Inflammatory macrophage treated with lipopolysaccharide for 4 hours (primary cell): ENCODE results near the gene KCNG2.
A peak's percentile ranks its signal among the peaks of the same experiment; 100 is the strongest.

Experiments
- DNase-seq: peaks from one replicate; pipeline ENCODE4 v3.0.0-alpha.2; 2020

Gene KCNG2

GRCh38 chr18:79800371-79801180, 2.8 kb downstream of the KCNG2 start:
- no peak for DNase-seq

GRCh38 chr18:79801217-79801616, 3.5 kb downstream of the KCNG2 start:
- no peak for DNase-seq

- DNase-seq, result no peak
These were observed 3.9 kb downstream of the KCNG2 start for GRCh38 chr18:79801641-79802040.

- DNase-seq, result no peak
These were observed 4.6 kb downstream of the KCNG2 start for GRCh38 chr18:79802298-79802697.

GRCh38 chr18:79803611-79804051, 5.9 kb downstream of the KCNG2 start:
- no peak for DNase-seq

GRCh38 chr18:79804130-79804787, 6.5 kb downstream of the KCNG2 start:
- no peak for DNase-seq

GRCh38 chr18:79805211-79805887, 7.6 kb downstream of the KCNG2 start:
- DNase-seq, result no peak

DNA sequence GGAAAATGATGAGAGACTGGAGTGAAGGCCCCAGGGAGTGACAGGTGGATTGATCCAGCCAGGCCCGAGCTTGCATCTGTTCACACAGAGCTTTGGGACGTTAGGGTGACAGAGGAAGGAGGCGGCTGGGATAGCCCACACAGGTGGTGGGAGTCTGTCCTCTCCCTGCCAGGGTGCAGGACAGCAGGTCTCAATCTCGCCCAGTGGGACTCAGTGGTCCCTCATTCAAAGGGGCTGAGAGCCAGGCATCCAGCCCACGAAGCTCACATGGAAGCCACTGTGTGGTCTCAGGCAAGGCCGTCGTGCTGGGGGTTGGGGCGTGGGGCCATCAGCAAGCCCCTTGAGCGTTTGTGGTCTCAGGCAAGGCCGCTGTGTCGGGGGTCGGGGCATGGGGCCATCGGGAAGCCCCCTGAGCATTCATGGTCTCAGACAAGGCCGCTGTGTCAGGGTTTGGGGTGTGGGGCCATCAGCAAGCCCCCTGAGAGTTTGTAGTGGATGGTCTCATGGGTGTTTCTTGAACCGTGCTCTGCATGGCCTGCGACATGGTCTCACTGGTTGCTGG, 8.3 kb downstream of the KCNG2 start:
- DNase-seq, result no peak

- no peak for DNase-seq
These were observed 9.5 kb downstream of the KCNG2 start for GRCh38 chr18:79806976-79807841.

GRCh38 chr18:79809482-79810192, 11.9 kb downstream of the KCNG2 start:
- no peak for DNase-seq

- no peak for DNase-seq
These were observed 14.3 kb downstream of the KCNG2 start for GRCh38 chr18:79812052-79812451.

GRCh38 chr18:79814373-79814772, 16.6 kb downstream of the KCNG2 start:
- no peak for DNase-seq

GRCh38 chr18:79815657-79816056, 17.9 kb downstream of the KCNG2 start:
- no peak for DNase-seq

- DNase-seq, result no peak
These were observed 18.4 kb downstream of the KCNG2 start for GRCh38 chr18:79816092-79816491.

GRCh38 chr18:79816981-79817606, 19.4 kb downstream of the KCNG2 start:
- DNase-seq, result no peak

- DNase-seq, result no peak
These were observed 19.9 kb downstream of the KCNG2 start for GRCh38 chr18:79817607-79817998.

DNA sequence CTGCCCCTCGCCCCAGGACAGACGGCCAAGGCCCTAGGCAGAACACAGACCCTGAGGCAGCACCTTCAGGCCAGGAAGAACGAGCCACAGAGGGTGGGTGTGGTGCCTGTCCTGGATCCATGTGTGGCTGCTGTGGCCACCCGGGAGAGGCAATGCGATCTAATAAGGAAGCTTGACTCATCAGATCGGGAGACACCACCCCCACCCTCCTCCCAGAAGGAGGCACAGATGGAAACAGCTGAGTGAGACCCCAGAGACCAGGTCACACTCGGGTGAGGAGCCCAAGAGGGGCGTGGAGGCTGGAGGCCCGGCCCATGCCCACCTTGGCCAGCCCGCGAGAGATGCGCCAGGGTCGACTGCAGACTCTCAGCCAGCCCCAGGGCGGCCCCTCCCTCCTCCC, 20.3 kb downstream of the KCNG2 start:
- no peak for DNase-seq

- DNase-seq, result no peak
These were observed 20.9 kb downstream of the KCNG2 start for GRCh38 chr18:79818631-79819030.

DNA sequence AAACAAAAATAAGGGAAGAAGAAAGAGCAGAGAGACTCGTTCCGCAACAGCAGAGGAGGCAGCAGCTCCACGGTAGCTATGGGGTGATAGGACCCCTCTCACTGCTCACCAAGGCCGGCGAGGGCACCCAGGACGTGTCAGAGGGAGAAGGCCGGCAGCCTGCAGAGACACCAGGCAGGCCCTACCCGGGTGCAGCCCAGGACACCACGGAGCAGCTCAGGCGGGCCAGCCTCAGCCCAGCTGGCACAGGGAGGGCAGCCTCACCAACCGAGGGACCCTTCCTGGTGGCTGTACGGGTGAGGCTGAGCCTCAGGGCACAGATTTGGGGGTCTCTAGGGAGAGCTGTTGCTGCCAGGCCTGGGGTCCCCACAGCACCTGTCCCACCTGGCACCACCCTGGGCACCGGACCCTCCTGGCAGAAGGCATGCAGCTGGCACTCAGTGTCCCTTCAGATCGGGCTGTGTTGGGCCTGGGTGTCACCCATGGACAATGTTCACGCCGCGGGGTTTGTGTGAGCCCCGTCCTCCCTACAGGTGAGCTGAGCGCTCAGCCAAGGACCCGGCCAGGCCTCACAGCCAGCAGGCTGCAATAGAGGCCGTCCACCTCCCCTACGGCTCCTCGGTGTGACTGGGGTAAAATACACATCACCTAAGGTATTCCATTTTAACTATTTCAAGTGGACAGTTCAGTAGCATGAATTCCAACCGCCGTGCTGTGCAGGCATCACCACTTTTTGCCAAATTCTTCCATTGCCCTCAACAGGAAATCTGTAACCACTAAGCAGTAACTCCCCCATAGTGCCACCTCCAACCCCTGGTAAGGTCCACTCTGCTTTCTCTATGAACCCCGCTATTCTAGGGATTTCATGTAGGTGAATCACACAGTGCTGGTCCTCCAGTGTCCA, 21.6 kb downstream of the KCNG2 start:
- no peak for DNase-seq

DNA sequence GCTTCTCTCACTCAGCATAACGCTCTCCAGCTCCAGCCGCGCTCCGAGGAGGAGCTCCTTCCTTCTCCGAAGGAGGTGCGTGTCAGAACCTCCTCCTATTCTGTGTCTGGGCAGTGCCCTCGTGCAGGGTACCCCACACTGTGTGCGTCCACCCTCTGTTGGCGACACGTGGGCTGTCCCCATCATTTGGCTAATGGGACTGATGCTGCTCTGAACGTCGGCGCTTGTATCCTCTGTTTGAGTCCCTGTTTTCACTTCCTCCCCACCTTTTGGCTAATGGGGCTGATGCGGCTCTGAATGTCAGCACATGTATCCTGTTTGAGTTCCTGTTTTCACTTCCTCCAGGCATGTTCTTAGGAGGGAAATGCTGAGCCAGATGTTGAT, 22.2 kb downstream of the KCNG2 start:
- peak; percentile 84 for DNase-seq
